HL-60/S4 treated with phorbol 12-myristate 13-acetate at 8.2 ng/mL for 4 days and 3 days (cell line): ENCODE results near the gene SLC7A8.

Source experiments
- in situ Hi-C: fragments of 300-500 bp; cut with MboI; formaldehyde crosslinking; loops from 2 replicates; pipeline ENCODE4 v1.15.0; 2022; ENCODE audit warnings: low sequenced_read_pairs

The SLC7A8 gene

GRCh38 chr14:23132970-23133369 lies 50.5 kb downstream of the SLC7A8 start:
- in situ Hi-C loops: no loop called here

DNA sequence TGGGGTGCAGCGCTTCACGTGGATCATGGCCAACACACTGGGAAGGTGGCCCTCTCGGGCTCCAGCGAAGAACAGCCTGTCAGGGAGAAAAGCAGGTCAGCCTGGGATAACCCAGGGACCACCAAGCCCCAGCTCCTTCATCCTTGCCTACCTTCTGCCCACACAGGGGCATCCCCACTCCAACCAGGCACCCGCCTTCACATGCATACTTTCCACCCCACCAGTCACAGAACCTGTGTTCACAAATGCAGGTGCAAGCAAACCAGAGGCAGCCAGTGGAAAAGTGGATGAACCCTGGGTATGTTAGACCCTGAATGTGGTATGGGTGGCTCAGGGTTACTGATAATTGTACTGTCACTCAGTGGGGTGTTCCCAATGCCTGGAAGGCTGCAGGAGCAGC lies 52.0 kb downstream of the SLC7A8 start:
- in situ Hi-C loops: no loop called here

DNA sequence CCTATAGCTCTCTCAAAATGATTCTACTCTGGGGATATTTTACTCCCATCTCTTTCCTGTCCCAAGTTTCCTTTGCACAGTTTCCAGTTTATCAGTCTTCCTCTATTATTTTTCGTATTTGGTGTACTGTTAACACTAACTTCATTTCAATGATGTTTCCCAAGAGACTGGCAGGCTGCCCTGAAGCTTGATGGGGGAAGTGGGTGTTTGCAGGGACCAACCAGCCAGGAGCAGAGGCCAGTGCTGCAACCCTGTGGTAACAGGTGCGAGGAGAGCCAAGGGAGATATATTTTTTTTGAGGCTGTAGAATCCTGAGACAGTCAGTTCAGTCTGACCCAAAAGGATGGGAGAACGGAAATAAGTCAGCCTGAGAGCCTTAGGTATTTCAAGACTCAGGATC lies 52.6 kb downstream of the SLC7A8 start:
- in situ Hi-C loops: no loop called here

DNA sequence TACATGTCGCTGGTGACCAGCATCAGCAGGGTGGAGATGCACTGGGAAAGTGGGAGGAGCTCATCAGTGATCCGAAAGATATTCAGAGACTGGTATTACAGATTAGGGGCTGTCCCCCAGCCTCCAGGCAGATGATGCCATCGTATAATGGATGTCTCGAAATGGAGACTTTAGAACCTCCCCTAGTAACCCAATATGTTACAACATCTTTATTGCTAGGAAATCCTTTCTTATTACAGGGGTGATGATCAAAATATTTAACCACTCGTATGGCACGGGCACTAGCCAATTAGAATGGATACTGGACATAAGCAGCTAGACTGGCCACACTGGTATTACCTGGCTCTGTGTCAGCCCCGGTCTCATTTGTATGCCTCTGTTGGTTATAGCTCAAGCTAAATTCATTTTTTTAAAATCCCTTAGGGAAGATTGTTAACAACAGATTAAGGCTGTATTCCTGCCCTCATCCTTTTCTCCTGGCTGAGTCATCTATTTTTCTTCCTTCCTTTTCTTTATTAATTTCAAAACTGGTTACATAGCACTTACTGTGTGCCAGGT lies 53.6 kb downstream of the SLC7A8 start:
- in situ Hi-C loops: no loop called here

GRCh38 chr14:23128969-23129758 lies 54.3 kb downstream of the SLC7A8 start:
- in situ Hi-C loops: no loop called here

DNA sequence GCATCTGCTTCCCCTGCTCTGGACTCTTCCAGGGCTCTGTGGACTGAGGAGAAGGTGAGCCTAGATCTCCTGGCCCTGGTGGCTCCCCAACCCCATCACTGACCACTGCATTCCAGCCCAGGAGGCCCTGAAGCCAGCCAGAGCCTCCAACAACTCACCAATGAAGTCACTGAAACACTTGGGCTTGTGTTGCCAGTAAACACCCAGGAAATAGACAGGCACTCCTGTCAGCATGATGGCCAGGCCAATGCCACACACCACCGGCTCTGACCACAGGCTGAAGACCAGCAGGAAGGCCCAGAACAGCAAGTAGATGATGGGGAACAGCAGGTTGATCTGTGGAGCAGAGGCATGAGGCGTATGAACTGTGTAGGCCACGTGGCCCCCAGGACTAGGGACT lies 55.6 kb downstream of the SLC7A8 start:
- in situ Hi-C loops: no loop called here

- in situ Hi-C loops: no loop called here
These were observed 56.7 kb downstream of the SLC7A8 start for GRCh38 chr14:23126548-23127278.

DNA sequence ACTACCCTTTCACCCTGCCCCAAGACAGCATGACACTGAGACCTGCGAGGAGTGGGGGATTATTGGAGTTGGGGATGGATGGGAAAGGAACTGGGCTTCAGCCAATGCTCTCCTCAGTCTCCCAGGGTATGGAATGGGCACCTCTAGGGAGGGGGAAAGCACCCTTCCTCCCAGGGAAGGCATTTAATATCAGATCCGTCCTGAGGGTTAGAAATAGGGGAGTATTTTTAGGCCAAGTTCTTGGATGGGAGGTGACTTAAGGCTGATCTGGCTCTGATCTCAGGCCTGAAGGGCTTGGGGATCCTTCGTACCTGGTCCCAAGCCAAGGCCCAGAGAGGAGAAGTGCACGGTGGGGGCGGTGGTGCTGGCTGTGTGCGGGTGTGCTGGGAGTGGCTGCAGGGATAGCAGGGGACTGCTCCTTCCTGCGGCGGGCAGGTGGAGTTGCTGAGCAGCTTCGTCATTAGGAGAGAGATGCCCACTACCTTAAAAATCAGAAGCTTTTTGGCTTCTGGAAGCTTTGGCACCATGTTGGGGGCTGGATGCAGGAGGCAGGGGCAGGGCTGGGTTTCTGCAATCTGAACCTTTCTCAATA lies 57.4 kb downstream of the SLC7A8 start:
- in situ Hi-C loops: no loop called here

DNA sequence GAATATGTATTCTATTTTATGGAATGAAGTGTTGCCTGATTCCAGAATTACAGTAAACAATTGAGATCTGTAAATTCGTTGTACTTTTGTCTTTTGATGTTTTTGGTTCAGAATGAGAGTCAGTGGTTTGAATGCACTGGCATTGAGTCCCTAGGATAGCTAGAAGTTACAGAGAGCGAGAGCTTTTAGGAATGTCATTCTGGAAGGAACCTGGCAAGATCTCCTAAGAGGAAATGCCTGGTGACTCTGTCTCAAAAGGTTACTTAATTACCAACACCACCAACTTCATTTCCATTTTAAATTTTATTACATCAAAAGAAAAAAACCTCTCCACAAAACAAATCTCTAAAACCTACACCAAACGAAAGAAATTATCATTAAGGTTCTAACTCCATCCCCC lies 58.4 kb downstream of the SLC7A8 start:
- in situ Hi-C loops: no loop called here

DNA sequence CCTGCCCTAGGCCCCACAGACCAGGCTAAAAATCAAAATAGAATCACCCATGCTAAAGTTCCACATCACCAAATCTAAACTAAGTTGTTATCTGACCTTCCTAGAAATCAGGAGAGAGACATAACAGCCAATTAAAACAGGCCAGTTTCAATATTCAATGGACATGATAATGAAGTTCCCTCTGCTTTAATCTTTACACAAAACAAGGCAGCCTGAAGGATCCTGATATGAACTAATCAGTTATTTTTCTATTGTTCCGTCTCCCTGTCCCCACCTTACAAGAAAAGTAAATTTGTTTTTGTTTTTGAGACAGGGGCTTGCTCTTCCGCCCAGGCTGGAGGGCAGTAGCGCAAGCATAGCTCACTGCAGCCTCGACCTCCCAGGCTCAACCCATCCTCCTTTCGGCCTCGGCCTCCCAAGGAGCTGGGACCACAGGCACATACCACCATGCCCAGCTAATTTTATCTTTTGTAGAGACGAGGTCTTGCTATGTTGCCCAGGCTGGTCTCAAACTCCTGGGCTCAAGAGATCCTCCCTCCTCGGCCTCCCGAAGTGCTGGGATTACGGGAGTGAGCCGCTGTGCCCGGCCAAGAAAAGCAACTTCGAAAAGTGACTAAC lies 59.0 kb downstream of the SLC7A8 start:
- in situ Hi-C loops: loop anchor here (5.0 kb wide), 1 partner anchor 63 kb away; no protein-coding TSS in a partner anchor

- in situ Hi-C loops: loop anchor here (5.0 kb wide), 1 partner anchor 64 kb away; no protein-coding TSS in a partner anchor
These were observed 60.0 kb downstream of the SLC7A8 start for GRCh38 chr14:23123419-23123818.

DNA sequence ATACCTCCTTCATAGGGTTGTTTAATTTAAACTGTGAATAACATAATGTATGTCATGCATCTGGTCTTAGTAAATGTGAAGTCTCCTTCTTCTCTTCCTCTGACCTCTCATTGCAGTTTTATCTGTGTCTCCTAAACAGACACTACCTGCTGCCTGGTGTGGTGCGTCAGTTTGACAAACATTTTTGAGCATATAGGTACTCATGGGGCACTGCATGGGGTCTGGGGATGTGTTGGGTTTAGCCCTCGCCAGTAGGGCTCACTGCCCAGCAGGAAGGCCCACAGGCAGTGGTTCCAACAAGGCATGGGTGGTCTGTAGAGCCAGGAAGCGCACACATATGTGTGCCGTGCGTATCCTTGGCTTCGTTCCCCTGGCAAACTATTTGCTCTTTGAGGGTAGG lies 61.4 kb downstream of the SLC7A8 start:
- in situ Hi-C loops: loop anchor here (5.0 kb wide), 1 partner anchor 65 kb away; no protein-coding TSS in a partner anchor

DNA sequence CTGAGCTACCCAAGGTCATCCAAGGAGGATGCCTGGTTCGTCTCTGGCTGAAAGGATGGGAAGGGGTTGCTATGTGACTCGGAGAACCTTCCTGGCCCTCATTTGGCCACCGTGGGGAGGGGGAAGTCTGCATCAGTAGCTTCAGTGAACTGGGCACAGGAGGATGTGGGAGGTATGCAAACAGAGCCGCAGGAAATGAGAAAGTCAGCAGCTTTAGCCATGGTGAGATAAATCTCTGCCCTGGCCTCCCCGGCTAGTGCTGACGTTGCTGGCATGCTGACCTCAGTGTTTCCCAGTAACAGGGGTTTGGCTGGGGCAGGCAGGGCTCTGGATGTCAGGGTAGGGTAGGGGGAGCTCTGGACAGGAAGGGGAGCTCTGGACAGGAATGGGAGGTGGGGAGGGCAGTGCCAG lies 62.1 kb downstream of the SLC7A8 start:
- in situ Hi-C loops: loop anchor here (5.0 kb wide), 1 partner anchor 66 kb away; no protein-coding TSS in a partner anchor

DNA sequence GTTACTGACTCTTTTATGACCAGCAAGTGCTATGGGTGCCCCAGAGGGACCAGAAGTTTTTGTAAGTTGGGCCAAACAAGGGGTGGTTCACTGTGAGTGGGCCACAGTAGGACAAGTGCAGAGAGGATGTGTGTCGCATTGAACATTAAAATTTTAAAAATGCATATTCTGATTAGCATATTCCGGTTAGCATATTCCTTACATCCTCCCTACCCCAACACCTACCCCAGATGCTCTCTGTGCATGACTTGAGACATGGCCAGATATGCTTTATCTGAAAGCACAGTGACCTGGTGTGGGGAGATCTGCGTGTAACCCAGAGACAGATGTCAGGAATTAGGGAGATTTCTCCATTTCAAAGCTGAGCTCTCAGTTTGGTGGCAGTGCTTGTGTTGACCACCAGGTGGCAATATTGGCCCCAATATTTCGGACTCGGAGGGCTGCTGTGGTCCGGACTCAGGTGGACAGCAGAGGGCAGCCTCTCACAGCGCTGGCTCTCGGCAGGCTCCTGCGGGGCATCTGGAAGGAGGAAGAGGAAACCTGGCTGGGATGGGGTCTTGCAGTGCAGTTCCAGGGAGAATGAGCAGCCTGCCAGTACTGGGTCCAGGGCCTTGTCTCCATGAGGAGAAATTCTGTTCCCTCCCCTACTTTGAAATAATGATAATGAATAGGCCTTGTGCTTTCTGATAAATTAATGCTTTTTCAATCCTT lies 62.8 kb downstream of the SLC7A8 start:
- in situ Hi-C loops: loop anchor here (5.0 kb wide), 1 partner anchor 67 kb away; no protein-coding TSS in a partner anchor

GRCh38 chr14:23119363-23120327 lies 63.8 kb downstream of the SLC7A8 start:
- in situ Hi-C loops: loop anchor here (5.0 kb wide), 1 partner anchor 68 kb away; no protein-coding TSS in a partner anchor

- in situ Hi-C loops: no loop called here
These were observed 64.7 kb downstream of the SLC7A8 start, which contains the start of gene CEBPE for GRCh38 chr14:23118506-23119362. Gene CEBPE, minus strand, starts transcription at chr14:23119255. Its CDS starts 164 bp downstream, at chr14:23119091.

DNA sequence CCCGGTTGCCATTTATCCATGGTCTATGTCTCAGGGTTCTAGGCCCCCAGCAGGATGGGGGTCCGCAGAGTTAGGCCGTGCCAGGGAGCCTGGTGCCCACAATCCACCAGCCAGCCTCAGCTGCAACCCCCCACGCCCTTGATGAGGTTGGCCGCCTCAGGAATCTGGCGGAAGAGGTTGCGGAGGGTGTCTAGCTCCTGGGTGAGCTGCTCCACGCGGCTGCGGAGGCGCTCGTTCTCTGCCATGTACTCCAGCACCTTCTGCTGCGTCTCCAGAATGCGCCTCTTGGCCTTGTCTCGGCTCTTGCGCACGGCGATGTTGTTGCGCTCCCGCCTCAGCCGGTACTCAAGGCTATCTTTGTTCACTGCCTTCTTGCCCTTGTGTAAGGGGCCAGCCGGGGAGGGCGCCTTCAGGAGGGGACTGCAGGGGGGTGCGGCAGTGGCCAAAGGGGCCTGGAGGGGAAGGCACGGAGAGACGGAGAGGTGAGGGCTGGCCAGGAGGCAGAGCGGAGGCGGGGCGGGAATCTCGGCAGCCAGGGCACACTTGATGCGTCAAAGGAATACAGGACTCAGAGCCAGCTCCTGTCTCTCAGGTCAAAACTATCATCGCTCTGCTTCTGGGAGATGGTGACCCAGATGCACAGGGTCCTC lies 66.0 kb downstream of the SLC7A8 start:
- in situ Hi-C loops: no loop called here
